ENCODE results near the gene XPA. TPM values are rescaled to one million over a fixed set of nuclear protein-coding genes. Genes with fewer than 3 reads are reported as not detected.

XPA gene
- polyA plus RNA-seq, 3 donors: 2.9 to 15.8 (median 15.4) TPM

DNA sequence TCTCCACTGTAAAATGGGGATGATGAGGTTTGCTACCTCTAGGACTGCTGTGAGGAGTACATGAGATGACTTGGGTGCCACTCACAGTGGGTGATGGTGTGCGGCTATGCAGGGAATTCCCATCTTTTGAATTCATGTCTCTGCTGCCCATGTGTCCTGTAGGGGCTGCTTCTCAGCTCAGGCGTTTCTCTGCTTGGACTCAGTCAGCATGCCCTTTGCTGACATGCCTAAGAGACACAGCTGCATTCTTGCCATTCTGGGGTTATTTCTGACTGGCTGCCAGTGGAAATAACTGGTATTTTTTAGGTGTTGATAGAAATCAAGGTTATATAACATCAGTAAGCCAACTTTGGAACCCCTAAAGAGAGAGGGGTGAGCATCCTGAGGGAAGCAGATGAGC, 24.3 kb upstream of the XPA start:
- H3K9me3 Mint-ChIP-seq: peaks cover 3 to 11% (median 6%) of the 10 kb centered on the region in 7 donors
- H3K27me3 ChIP-seq (ENCODE audit: control insufficient read depth in 2 of 2, insufficient read depth in 2 of 2, low read length in 2 of 2): peaks cover 4 to 17% of the 10 kb centered on the region in 2 donors
- no peaks in the 10 kb centered on the region for H4K20me1 ChIP-seq (ENCODE audit: insufficient read depth, low read length)
- H3K4me3 Mint-ChIP-seq: no peak overlapping the region
- H3K36me3 ChIP-seq (replicated peaks in 1 of 2; ENCODE audit: control insufficient read depth in 1 of 2, insufficient read depth in 2 of 2, low read length in 2 of 2): no peaks in the 10 kb centered on the region
- H3K27me3 Mint-ChIP-seq (ENCODE audit: low read depth in 3 of 3): peaks cover 24 to 34% (median 29%) of the 10 kb centered on the region in 3 donors
- peaks cover 0 to 8% of the 10 kb centered on the region in 2 donors for H3K9me3 ChIP-seq (replicated peaks in 1 of 2; ENCODE audit: control insufficient read depth in 1 of 2, insufficient read depth in 1 of 2, low read length in 2 of 2)
- WGBS (ENCODE audit: insufficient coverage): 85% methylated on average over 2 of the region's 2 CpGs
- H3K4me2 ChIP-seq (replicated peaks; ENCODE audit: extremely low read depth, low read length, poor library complexity, severe bottlenecking): no peak overlapping the region
- no peak overlapping the region for H3K9ac ChIP-seq (ENCODE audit: insufficient read depth, low read length, poor library complexity, severe bottlenecking)
- H3K79me2 ChIP-seq (ENCODE audit: insufficient read depth, low read length): no peaks in the 10 kb centered on the region
- TF ChIP-seq, protein P1, sequence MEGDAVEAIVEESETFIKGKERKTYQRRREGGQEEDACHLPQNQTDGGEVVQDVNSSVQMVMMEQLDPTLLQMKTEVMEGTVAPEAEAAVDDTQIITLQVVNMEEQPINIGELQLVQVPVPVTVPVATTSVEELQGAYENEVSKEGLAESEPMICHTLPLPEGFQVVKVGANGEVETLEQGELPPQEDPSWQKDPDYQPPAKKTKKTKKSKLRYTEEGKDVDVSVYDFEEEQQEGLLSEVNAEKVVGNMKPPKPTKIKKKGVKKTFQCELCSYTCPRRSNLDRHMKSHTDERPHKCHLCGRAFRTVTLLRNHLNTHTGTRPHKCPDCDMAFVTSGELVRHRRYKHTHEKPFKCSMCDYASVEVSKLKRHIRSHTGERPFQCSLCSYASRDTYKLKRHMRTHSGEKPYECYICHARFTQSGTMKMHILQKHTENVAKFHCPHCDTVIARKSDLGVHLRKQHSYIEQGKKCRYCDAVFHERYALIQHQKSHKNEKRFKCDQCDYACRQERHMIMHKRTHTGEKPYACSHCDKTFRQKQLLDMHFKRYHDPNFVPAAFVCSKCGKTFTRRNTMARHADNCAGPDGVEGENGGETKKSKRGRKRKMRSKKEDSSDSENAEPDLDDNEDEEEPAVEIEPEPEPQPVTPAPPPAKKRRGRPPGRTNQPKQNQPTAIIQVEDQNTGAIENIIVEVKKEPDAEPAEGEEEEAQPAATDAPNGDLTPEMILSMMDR (IDR thresholded peaks at IDR 0.05): no peak
- H3K4me1 Mint-ChIP-seq: no peaks in the 10 kb centered on the region
- no peak for DNase-seq
- no peak overlapping the region for H3K27ac Mint-ChIP-seq
- intact Hi-C loops (cut with micrococcal nuclease): no loop called here
- H3K4me3 ChIP-seq (replicated peaks in 1 of 3; ENCODE audit: low read depth in 2 of 3, low read length in 3 of 3): no peak overlapping the region
- H3K4me1 ChIP-seq (ENCODE audit: control insufficient read depth in 1 of 2, insufficient read depth in 2 of 2, low read length in 2 of 2): no peaks in the 10 kb centered on the region
- H3K27ac ChIP-seq (ENCODE audit: low read depth in 1 of 2, low read length in 2 of 2): no peak overlapping the region
- no peaks in the 10 kb centered on the region for H3K36me3 Mint-ChIP-seq
- no peak overlapping the region for H2AFZ ChIP-seq (ENCODE audit: insufficient read depth, low read depth, low read length, poor library complexity, severe bottlenecking)

DNA sequence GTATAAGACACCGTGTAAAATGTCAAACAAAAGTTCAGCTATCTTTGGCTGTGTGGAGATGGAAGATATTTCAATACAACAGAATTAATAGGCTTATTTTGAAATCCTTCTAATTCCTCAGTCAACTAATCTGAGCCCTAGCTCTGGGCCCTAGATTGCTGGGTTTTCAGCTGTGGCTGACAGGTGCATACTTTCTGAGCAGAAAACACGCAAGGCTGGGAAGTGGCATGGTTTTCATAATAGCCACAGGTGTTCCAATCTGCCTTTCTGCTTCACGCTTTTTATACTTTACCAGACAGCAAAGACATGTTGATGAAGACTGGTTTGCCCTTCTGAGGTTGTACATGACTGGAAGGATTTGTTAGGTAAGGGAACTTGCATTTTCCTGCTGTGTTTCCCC, 20.7 kb upstream of the XPA start:
- peaks cover 26 to 35% (median 31%) of the 10 kb centered on the region in 3 donors for H3K27me3 Mint-ChIP-seq (ENCODE audit: low read depth in 3 of 3)
- WGBS (ENCODE audit: insufficient coverage): 100% methylated on average over 1 of the region's 3 CpGs
- no peak overlapping the region for H3K27ac ChIP-seq (ENCODE audit: low read depth in 1 of 2, low read length in 2 of 2)
- peaks cover 3 to 11% (median 6%) of the 10 kb centered on the region in 7 donors for H3K9me3 Mint-ChIP-seq
- TF ChIP-seq, protein P1 (IDR thresholded peaks at IDR 0.05): no peak
- no peak for DNase-seq
- no peak overlapping the region for H3K4me3 Mint-ChIP-seq
- H3K4me2 ChIP-seq (replicated peaks; ENCODE audit: extremely low read depth, low read length, poor library complexity, severe bottlenecking): no peak overlapping the region
- H2AFZ ChIP-seq (ENCODE audit: insufficient read depth, low read depth, low read length, poor library complexity, severe bottlenecking): no peak overlapping the region
- no peaks in the 10 kb centered on the region for H3K36me3 Mint-ChIP-seq
- peaks cover 0 to 8% of the 10 kb centered on the region in 2 donors for H3K9me3 ChIP-seq (replicated peaks in 1 of 2; ENCODE audit: control insufficient read depth in 1 of 2, insufficient read depth in 1 of 2, low read length in 2 of 2)
- no peaks in the 10 kb centered on the region for H3K4me1 ChIP-seq (ENCODE audit: control insufficient read depth in 1 of 2, insufficient read depth in 2 of 2, low read length in 2 of 2)
- no peak overlapping the region for H3K27ac Mint-ChIP-seq
- no peak overlapping the region for H3K9ac ChIP-seq (ENCODE audit: insufficient read depth, low read length, poor library complexity, severe bottlenecking)
- no peaks in the 10 kb centered on the region for H3K79me2 ChIP-seq (ENCODE audit: insufficient read depth, low read length)
- no peaks in the 10 kb centered on the region for H3K4me1 Mint-ChIP-seq
- no peaks in the 10 kb centered on the region for H4K20me1 ChIP-seq (ENCODE audit: insufficient read depth, low read length)
- no peaks in the 10 kb centered on the region for H3K36me3 ChIP-seq (replicated peaks in 1 of 2; ENCODE audit: control insufficient read depth in 1 of 2, insufficient read depth in 2 of 2, low read length in 2 of 2)
- H3K4me3 ChIP-seq (replicated peaks in 1 of 3; ENCODE audit: low read depth in 2 of 3, low read length in 3 of 3): no peak overlapping the region
- intact Hi-C loops (cut with micrococcal nuclease): loop anchor here (10.0 kb wide), 2 partner anchors 187 to 317 kb away; no protein-coding TSS in a partner anchor
- peaks cover 6 to 18% of the 10 kb centered on the region in 2 donors for H3K27me3 ChIP-seq (ENCODE audit: control insufficient read depth in 2 of 2, insufficient read depth in 2 of 2, low read length in 2 of 2)
